OCI-LY1 (cell line): Measurements from ENCODE around the gene TCF19.

Experiments
- H2AFZ ChIP-seq: fragments of 200-600 bp; sonication (generic), shearing (Covaris generic); 2 replicates; pipeline ENCODE4 v1.6.0; 2014; ENCODE audit warnings: antibody characterized with exemption, mild to moderate bottlenecking, low read length
- H3F3A ChIP-seq: fragments of 200-600 bp; sonication (generic), shearing (Covaris generic); 2 replicates; pipeline ENCODE4 v1.6.0; 2014; ENCODE audit warnings: mild to moderate bottlenecking, antibody characterized with exemption, low read length, moderate library complexity; ENCODE audit not compliant: insufficient read depth
- H3K27ac ChIP-seq: fragments of 200-600 bp; sonication (generic); 2 replicates; pipeline ENCODE4 v1.5.1; 2014; ENCODE audit warnings: low read length, mixed run types, mild to moderate bottlenecking, low read depth; ENCODE audit not compliant: poor library complexity, severe bottlenecking
- H3K27me3 ChIP-seq: fragments of 200-600 bp; sonication (generic); 2 replicates; pipeline ENCODE4 v1.6.0; 2014; ENCODE audit warnings: antibody characterized with exemption, mild to moderate bottlenecking, low read length, moderate library complexity; ENCODE audit not compliant: insufficient read depth
- H3K36me3 ChIP-seq: fragments of 200-600 bp; sonication (generic); 2 replicates; pipeline ENCODE4 v1.6.1; 2014; ENCODE audit warnings: mild to moderate bottlenecking, antibody characterized with exemption, low read length, moderate library complexity, mixed read lengths; ENCODE audit not compliant: insufficient read depth
- H3K4me1 ChIP-seq: fragments of 200-600 bp; sonication (generic); 2 replicates; pipeline ENCODE4 v1.5.1; 2014; ENCODE audit warnings: mild to moderate bottlenecking, low read length, moderate library complexity; ENCODE audit not compliant: insufficient read depth, severe bottlenecking
- H3K4me2 ChIP-seq: fragments of 200-600 bp; sonication (generic), shearing (Covaris generic); 2 replicates; pipeline ENCODE4 v1.6.1; 2014; ENCODE audit warnings: low read length
- H3K4me3 ChIP-seq: fragments of 200-600 bp; sonication (generic); 2 replicates; pipeline ENCODE4 v1.5.1; 2014; ENCODE audit warnings: low read length, low read depth, mild to moderate bottlenecking, mixed read lengths; ENCODE audit not compliant: poor library complexity, severe bottlenecking
- H3K79me2 ChIP-seq: fragments of 200-600 bp; shearing (Covaris generic); 2 replicates; pipeline ENCODE4 v1.6.1; 2016; ENCODE audit warnings: mixed run types, low read length, mixed read lengths; ENCODE audit not compliant: insufficient read depth
- H3K9ac ChIP-seq: fragments of 200-600 bp; sonication (generic), shearing (Covaris generic); 2 replicates; pipeline ENCODE4 v1.6.1; 2014; ENCODE audit warnings: mild to moderate bottlenecking, low read length, mixed read lengths
- H3K9me2 ChIP-seq: fragments of 200-600 bp; sonication (generic), shearing (Covaris generic); 2 replicates; pipeline ENCODE4 v1.6.1; 2014; ENCODE audit warnings: low read depth, mild to moderate bottlenecking, low read length, mixed read lengths
- H3K9me3 ChIP-seq: fragments of 200-600 bp; shearing (Covaris generic); 2 replicates; pipeline ENCODE4 v1.6.1; 2014; ENCODE audit warnings: low read length, mixed read lengths
- H4K20me1 ChIP-seq: fragments of 200-600 bp; sonication (generic), shearing (Covaris generic); 2 replicates; pipeline ENCODE4 v1.6.0; 2016; ENCODE audit warnings: mild to moderate bottlenecking, low read length; ENCODE audit not compliant: insufficient read depth
- EZH2 ChIP-seq: fragments of 200-600 bp; sonication (generic), shearing (Covaris generic); IDR thresholded peaks from 2 replicates; pipeline ENCODE4 v1.8.0; 2017; ENCODE audit warnings: borderline replicate concordance, mixed run types, mild to moderate bottlenecking, antibody characterized with exemption, low read length, moderate library complexity, mixed read lengths
- TF ChIP-seq, protein P1 (sequence below): fragments of 200-600 bp; sonication (generic), shearing (Covaris generic); IDR thresholded peaks from 2 replicates; pipeline ENCODE4 v1.5.1; 2017; ENCODE audit warnings: mild to moderate bottlenecking, antibody characterized with exemption, low read length, moderate library complexity, mixed read lengths

TCF19 gene

DNA sequence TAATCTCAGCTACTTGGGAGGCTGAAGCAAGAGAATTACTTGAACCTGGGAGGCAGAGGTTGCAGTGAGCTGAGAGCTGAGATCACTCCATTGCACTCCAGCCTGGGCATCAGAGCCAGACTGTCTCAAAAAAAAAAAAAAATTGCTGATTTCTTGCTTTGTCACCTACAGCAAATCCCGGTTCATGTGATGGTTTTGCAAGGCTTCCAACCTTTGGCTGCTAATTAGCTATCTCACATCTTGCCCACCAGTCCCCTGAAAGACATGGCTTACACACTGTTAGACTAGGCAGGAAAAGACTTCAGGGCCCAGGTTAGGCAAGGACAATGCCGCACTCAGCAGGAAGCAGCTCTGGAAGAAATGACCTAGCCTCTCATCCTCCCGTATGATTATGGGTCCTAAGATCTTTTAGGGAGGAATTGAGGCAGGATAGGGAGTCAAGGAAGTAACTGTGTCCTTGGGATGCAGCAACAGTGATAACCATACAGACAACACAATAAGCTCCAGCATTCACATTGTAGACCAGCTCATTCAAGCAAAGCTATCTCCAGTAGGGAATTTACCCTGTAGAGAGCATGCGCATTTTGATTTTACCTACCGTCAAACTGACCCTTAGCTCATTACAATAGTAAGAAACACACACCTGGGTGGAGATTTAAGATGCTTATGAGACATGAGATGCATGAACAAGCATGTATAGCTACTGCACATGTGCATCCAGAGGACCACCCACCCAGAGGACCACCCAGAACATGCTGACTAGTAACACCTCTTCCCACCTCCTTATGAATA lies 52.5 kb downstream of the TCF19 start:
- Histone ChIP-seq H3K79me2 (no peaks in the 10 kb centered on the region), H4K20me1 (no peaks in the 10 kb centered on the region), H3K4me2 (no peak overlapping the region), H3K36me3 (no peaks in the 10 kb centered on the region; the same call in 1 of the 2 replicates), H3K4me1 (peaks cover 1% of the 10 kb centered on the region), H3K4me3 (no peak overlapping the region), H2AFZ (no peak overlapping the region), H3K27ac (no peak overlapping the region), H3F3A (no peaks in the 10 kb centered on the region), H3K9ac (no peak overlapping the region), H3K9me2 (no peaks in the 10 kb centered on the region), H3K27me3 (no peaks in the 10 kb centered on the region), H3K9me3 (0 out of 2 replicates have a peak, but pooled peaks cover 1% of the 10 kb centered on the region)
- TF ChIP-seq, protein P1, sequence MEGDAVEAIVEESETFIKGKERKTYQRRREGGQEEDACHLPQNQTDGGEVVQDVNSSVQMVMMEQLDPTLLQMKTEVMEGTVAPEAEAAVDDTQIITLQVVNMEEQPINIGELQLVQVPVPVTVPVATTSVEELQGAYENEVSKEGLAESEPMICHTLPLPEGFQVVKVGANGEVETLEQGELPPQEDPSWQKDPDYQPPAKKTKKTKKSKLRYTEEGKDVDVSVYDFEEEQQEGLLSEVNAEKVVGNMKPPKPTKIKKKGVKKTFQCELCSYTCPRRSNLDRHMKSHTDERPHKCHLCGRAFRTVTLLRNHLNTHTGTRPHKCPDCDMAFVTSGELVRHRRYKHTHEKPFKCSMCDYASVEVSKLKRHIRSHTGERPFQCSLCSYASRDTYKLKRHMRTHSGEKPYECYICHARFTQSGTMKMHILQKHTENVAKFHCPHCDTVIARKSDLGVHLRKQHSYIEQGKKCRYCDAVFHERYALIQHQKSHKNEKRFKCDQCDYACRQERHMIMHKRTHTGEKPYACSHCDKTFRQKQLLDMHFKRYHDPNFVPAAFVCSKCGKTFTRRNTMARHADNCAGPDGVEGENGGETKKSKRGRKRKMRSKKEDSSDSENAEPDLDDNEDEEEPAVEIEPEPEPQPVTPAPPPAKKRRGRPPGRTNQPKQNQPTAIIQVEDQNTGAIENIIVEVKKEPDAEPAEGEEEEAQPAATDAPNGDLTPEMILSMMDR, result no peak
- TF ChIP-seq EZH2, result no peak
